HCT116 (cell line): Measurements from ENCODE around the gene PRKAG1. TPM values are rescaled to one million over a fixed set of nuclear protein-coding genes. Genes with fewer than 3 reads are reported as not detected.
A peak's percentile ranks its signal among the peaks of the same experiment; 100 is the strongest.

Source experiments
- ATAC-seq: fragments of 200-7000 bp; cut with Tn5 transposase; 2 replicates; pipeline ENCODE4 v1.9.1; 2020; ENCODE audit warnings: mild to moderate bottlenecking, moderate library complexity
- BruUV-seq: library from RNA; stranded (reverse); fragments of 400-500 nt; replicated peaks from 2 replicates; lab custom pipeline; 2021; lab: Mats Ljungman, UMichigan
- CTCF ChIA-PET: fragments of 300-600 bp; sonication (Branson Sonifier 250); formaldehyde crosslinking; loops from one replicate; lab custom pipeline; 2021; ENCODE audit warnings: antibody characterized with exemption; lab: Charles Lee
- POLR2A ChIA-PET: fragments of 300-600, 350-600 bp; sonication (Branson Sonifier 250); formaldehyde crosslinking; loops from one replicate; lab custom pipeline; 2021; ENCODE audit warnings: antibody characterized with exemption; lab: Charles Lee
- RAD21 ChIA-PET, 2 experiments: fragments of 300-600 bp; sonication (Branson Sonifier 250); formaldehyde crosslinking; loops; one replicate each; lab custom pipeline; 2023; ENCODE audit warnings: low total read pairs in 2 of 2; ENCODE audit not compliant: uncharacterized antibody in 2 of 2, unreplicated experiment in 2 of 2, low non-redundant PET in 1 of 2; lab: Charles Lee
- DNase-seq: peaks from one replicate; pipeline ENCODE4 v3.0.0-alpha.2; 2010; ENCODE audit warnings: low read depth, low spot score
- H2AFZ ChIP-seq: fragments of 200-600 bp; shearing (Covaris generic), sonication (generic); 2 replicates; pipeline ENCODE4 v1.6.1; 2017; ENCODE audit warnings: low read depth, mixed run types, mixed read lengths, antibody characterized with exemption, low read length; ENCODE audit not compliant: poor library complexity, severe bottlenecking
- H3K27ac ChIP-seq: 2 replicates; pipeline ENCODE4 v1.5.1; 2012; ENCODE audit warnings: low read depth, low read length
- H3K27me3 ChIP-seq: fragments of 200-600 bp; sonication (generic); 2 replicates; pipeline ENCODE4 v1.6.1; 2016; ENCODE audit warnings: mixed run types, low read length, mixed read lengths; ENCODE audit not compliant: insufficient read depth
- H3K36me3 ChIP-seq, 2 experiments: fragments of 200-500 bp in 1 of 2; fragments of 200-600 bp in 1 of 2; sonication (Bioruptor generic) in 1 of 2; sonication (generic) in 1 of 2; 2 replicates each; pipeline versions ENCODE4 v1.5.1 to v1.6.1; 2014 to 2016; ENCODE audit warnings: low read length in 2 of 2, inconsistent platforms in 1 of 2, mixed read lengths in 1 of 2, mixed run types in 1 of 2; ENCODE audit not compliant: insufficient read depth in 2 of 2, control insufficient read depth in 1 of 2
- H3K4me1 ChIP-seq, 2 experiments: fragments of 200-600 bp in 1 of 2; sonication (generic) in 1 of 2; 2 replicates each; pipeline versions ENCODE4 v1.5.1 to v1.6.1; 2012 to 2017; ENCODE audit warnings: low read length in 2 of 2, inconsistent platforms in 1 of 2, mild to moderate bottlenecking in 1 of 2, mixed read lengths in 1 of 2, mixed run types in 1 of 2, moderate library complexity in 1 of 2; ENCODE audit not compliant: insufficient read depth in 2 of 2, control insufficient read depth in 1 of 2
- H3K4me2 ChIP-seq: fragments of 200-600 bp; sonication (generic); 2 replicates; pipeline ENCODE4 v1.6.1; 2017; ENCODE audit warnings: mixed run types, low read length, mixed read lengths
- H3K4me3 ChIP-seq, 2 experiments: fragments of 200-600 bp in 1 of 2; sonication (generic) in 1 of 2; replicated peaks in 1 of 2; 2 replicates each; pipeline ENCODE4 v1.5.1; 2011 to 2016; ENCODE audit warnings: low read length in 2 of 2, control low read depth in 1 of 2, low read depth in 1 of 2, mild to moderate bottlenecking in 1 of 2, mixed read lengths in 1 of 2, mixed run types in 1 of 2
- H3K79me2 ChIP-seq: fragments of 200-600 bp; sonication (generic); 2 replicates; pipeline ENCODE4 v1.6.1; 2017; ENCODE audit warnings: mild to moderate bottlenecking, mixed run types, low read length, moderate library complexity, mixed read lengths; ENCODE audit not compliant: insufficient read depth
- H3K9ac ChIP-seq: fragments of 200-600 bp; sonication (generic); 2 replicates; pipeline ENCODE4 v1.6.1; 2016; ENCODE audit warnings: low read length, mixed read lengths
- H3K9me2 ChIP-seq: fragments of 200-600 bp; sonication (generic), shearing (Covaris generic); 2 replicates; pipeline ENCODE4 v1.6.1; 2017; ENCODE audit warnings: mixed run types, mild to moderate bottlenecking, moderate library complexity; ENCODE audit not compliant: insufficient read depth
- H3K9me3 ChIP-seq, 2 experiments: fragments of 200-500 bp in 1 of 2; fragments of 200-600 bp in 1 of 2; sonication (Bioruptor generic) in 1 of 2; sonication (generic) in 1 of 2; 2 replicates each; pipeline ENCODE4 v1.6.1; 2014 to 2017; ENCODE audit warnings: low read length in 2 of 2, mixed read lengths in 2 of 2, inconsistent platforms in 1 of 2, low read depth in 1 of 2, mild to moderate bottlenecking in 1 of 2, mixed run types in 1 of 2, moderate library complexity in 1 of 2; ENCODE audit not compliant: control insufficient read depth in 1 of 2, insufficient read depth in 1 of 2
- H4K20me1 ChIP-seq: fragments of 200-600 bp; sonication (generic), shearing (Covaris generic); 2 replicates; pipeline ENCODE4 v1.6.1; 2017; ENCODE audit warnings: mixed run types, mild to moderate bottlenecking, moderate library complexity; ENCODE audit not compliant: insufficient read depth
- ATF3 ChIP-seq: IDR thresholded peaks from 2 replicates; pipeline ENCODE4 v1.6.1; 2012
- CBX3 ChIP-seq: IDR thresholded peaks from 2 replicates; pipeline ENCODE4 v1.6.1; 2012; ENCODE audit warnings: low read depth
- CEBPB ChIP-seq: IDR thresholded peaks from 2 replicates; pipeline ENCODE4 v1.6.1; 2012; ENCODE audit warnings: low read depth
- CTCF ChIP-seq, 3 experiments: fragments of 200-600 bp in 1 of 3; sonication (generic) in 1 of 3; IDR thresholded peaks in 2 of 3; conservative IDR thresholded peaks in 1 of 3; 2 replicates each; pipeline ENCODE4 v1.5.1; 2012 to 2017; ENCODE audit warnings: low read depth in 2 of 3, low read length in 2 of 3, antibody characterized with exemption in 1 of 3, borderline replicate concordance in 1 of 3, control low read depth in 1 of 3, mild to moderate bottlenecking in 1 of 3, mixed read lengths in 1 of 3, mixed run types in 1 of 3, moderate library complexity in 1 of 3; ENCODE audit not compliant: insufficient read depth in 1 of 3
- EGR1 ChIP-seq: IDR thresholded peaks from 2 replicates; pipeline ENCODE4 v1.6.1; 2012; ENCODE audit warnings: low read depth
- EZH2 ChIP-seq: fragments of 200-600 bp; sonication (generic); IDR thresholded peaks from 2 replicates; pipeline ENCODE4 v1.6.1; 2017; ENCODE audit warnings: antibody characterized with exemption, mixed run types
- EZH2phosphoT487 ChIP-seq: fragments of 200-600 bp; IDR thresholded peaks from 2 replicates; pipeline ENCODE4 v1.6.1; 2018; ENCODE audit warnings: antibody characterized with exemption, borderline replicate concordance
- FOSL1 ChIP-seq: IDR thresholded peaks from 2 replicates; pipeline ENCODE4 v1.6.1; 2012; ENCODE audit warnings: low read depth
- JUND ChIP-seq: IDR thresholded peaks from 2 replicates; pipeline ENCODE4 v1.6.1; 2012
- SIN3A ChIP-seq: IDR thresholded peaks from 2 replicates; pipeline ENCODE4 v1.6.1; 2012; ENCODE audit warnings: low read depth
- SP1 ChIP-seq: IDR thresholded peaks from 2 replicates; pipeline ENCODE4 v1.6.1; 2012; ENCODE audit warnings: low read depth
- YY1 ChIP-seq: IDR thresholded peaks from 2 replicates; pipeline ENCODE4 v1.6.1; 2011; ENCODE audit warnings: low read length, low read depth, moderate library complexity, mild to moderate bottlenecking; ENCODE audit not compliant: insufficient replicate concordance; ENCODE audit errors: extremely low read depth
- ZNF274 ChIP-seq: fragments of 200-500 bp; sonication (Bioruptor generic); IDR thresholded peaks from 2 replicates; pipeline ENCODE4 v1.6.1; 2014; ENCODE audit warnings: mild to moderate bottlenecking, low read depth, low read length, inconsistent platforms
- intact Hi-C: fragments of 100-400 bp; cut with micrococcal nuclease; formaldehyde crosslinking; loops from 2 replicates; pipeline ENCODE4 v1.10.0; 2022
- total RNA-seq: library from RNA; stranded (reverse); gene quantifications from one replicate; pipeline ENCODE4 v1.2.1, GENCODE V29; 2021; ENCODE audit not compliant: unreplicated experiment

PRKAG1 gene
- total RNA-seq, 1 experiment from 2014 or later: 64.6 TPM

- no peak for TF ChIP-seq EGR1
- no peak for TF ChIP-seq SIN3A
- no peak for TF ChIP-seq EZH2phosphoT487
- TF ChIP-seq YY1: no peak
- TF ChIP-seq CBX3: no peak
Measured at GRCh38 chr12:48978741-48979601, 39.6 kb downstream of the PRKAG1 start (continued).

- peak within 1 kb of the TSS; percentile 56 for H3K4me2 ChIP-seq
- ChIA-PET POLR2A (interaction anchor here (1.0 kb wide), 1 partner anchor 10 kb away, joined by 3 read pairs; no protein-coding TSS in a partner anchor), CTCF (interaction anchor here (1.0 to 3.3 kb wide), 5 partner anchors 10 to 125 kb away, joined by 4 to 26 read pairs (median 4); partner anchors contain the start of genes ARF3 and DDX23), RAD21 (interaction anchor here (0.6 to 1.3 kb wide), 3 partner anchors 123 to 125 kb away, joined by 3 read pairs; no protein-coding TSS in a partner anchor)
- no peaks in the 10 kb centered on the region for H3K36me3 ChIP-seq
- H3K4me1 ChIP-seq: peaks cover 3 to 12% of the 10 kb centered on the region in 2 experiments; a peak in 3 of 4 replicates
- H4K20me1 ChIP-seq: no peaks in the 10 kb centered on the region
- no peak for ATAC-seq
- no peak within 1 kb of the TSS for H3K4me3 ChIP-seq
- peak within 1 kb of the TSS; percentile 96 for H2AFZ ChIP-seq
- H3K9ac ChIP-seq: no peak within 1 kb of the TSS
- intact Hi-C loops: no loop called here
- H3K9me2 ChIP-seq: no peaks in the 10 kb centered on the region
- no peak within 1 kb of the TSS for H3K27ac ChIP-seq
- H3K27me3 ChIP-seq: peaks cover 3% of the 10 kb centered on the region; the same call in 1 of the 2 replicates
- DNase-seq: no peak
- TF ChIP-seq CEBPB (no peak), CTCF (IDR thresholded peaks at IDR 0.05 in 2 of 3, conservative IDR thresholded peaks at IDR 0.05 in 1 of 3; ENCODE audit: borderline replicate concordance in 1 of 3, insufficient read depth in 1 of 3, low read depth in 2 of 3, low read length in 2 of 3) (no peak), JUND (no peak), SP1 (no peak), FOSL1 (no peak), ATF3 (no peak), EZH2 (no peak), ZNF274 (no peak)
- BruUV-seq: no TSS peak
- H3K9me3 ChIP-seq: no peaks in the 10 kb centered on the region
- no peaks in the 10 kb centered on the region for H3K79me2 ChIP-seq
Measured at GRCh38 chr12:48978291-48978740, 40.3 kb downstream of the PRKAG1 start, which contains the start of gene WNT1. WNT1 (plus strand) TSS chr12:48978322; CDS start chr12:48978651, 329 bp downstream.
